Muscle of leg (tissue), 11 donors: ENCODE results near the gene EFCAB6. TPM values are rescaled to one million over a fixed set of nuclear protein-coding genes. Genes with fewer than 3 reads are reported as not detected.
A peak's percentile ranks its signal among the peaks of the same experiment; 100 is the strongest.

Source experiments
- DNase-seq: peaks from one replicate; pipeline ENCODE4 v3.0.0; 2013
- H3K27ac ChIP-seq: one replicate; pipeline ENCODE4 v1.5.1; 2013; ENCODE audit warnings: mild to moderate bottlenecking, low read length, control low read depth
- H3K27me3 ChIP-seq: one replicate; pipeline ENCODE4 v1.6.1; 2013; ENCODE audit warnings: low read length; ENCODE audit not compliant: control insufficient read depth, insufficient read depth
- H3K36me3 ChIP-seq: one replicate; pipeline ENCODE4 v1.6.1; 2013; ENCODE audit warnings: low read length; ENCODE audit not compliant: control insufficient read depth, insufficient read depth
- H3K4me1 ChIP-seq: one replicate; pipeline ENCODE4 v1.6.1; 2013; ENCODE audit warnings: low read length; ENCODE audit not compliant: control insufficient read depth, insufficient read depth
- H3K4me3 ChIP-seq: one replicate; pipeline ENCODE4 v1.5.1; 2013; ENCODE audit warnings: low read length, control low read depth
- H3K9me3 ChIP-seq: replicated peaks from 2 replicates; pipeline ENCODE4 v1.6.1; 2013; ENCODE audit warnings: low read depth, low read length; ENCODE audit not compliant: control insufficient read depth
- WGBS: methylation state at CpG from one replicate; pipeline ENCODE4 v1.1.5; 2013; ENCODE audit warnings: missing lambda C conversion rate; ENCODE audit not compliant: insufficient coverage; 5-methylcytosine and 5-hydroxymethylcytosine counted together
- polyA plus RNA-seq, 8 donors: library from polyadenylated mRNA; unstranded; fragments of 120-200 nt; gene quantifications; one replicate each; pipeline versions ENCODE4 v1.2.1 to v1.2.3, GENCODE V29; 2013; ENCODE audit warnings: inconsistent platforms in 1 of 8, low replicate concordance in 1 of 8; ENCODE audit not compliant: insufficient read length in 8 of 8, insufficient read depth in 1 of 8
- total RNA-seq: library from RNA; stranded (reverse); fragments of 120-200 nt; gene quantifications from one replicate; pipeline ENCODE4 v1.2.4, GENCODE V29; 2013

The EFCAB6 gene
- total and polyA plus RNA-seq, 9 donors: 0.63 to 1.6 (median 1.1) TPM

DNA sequence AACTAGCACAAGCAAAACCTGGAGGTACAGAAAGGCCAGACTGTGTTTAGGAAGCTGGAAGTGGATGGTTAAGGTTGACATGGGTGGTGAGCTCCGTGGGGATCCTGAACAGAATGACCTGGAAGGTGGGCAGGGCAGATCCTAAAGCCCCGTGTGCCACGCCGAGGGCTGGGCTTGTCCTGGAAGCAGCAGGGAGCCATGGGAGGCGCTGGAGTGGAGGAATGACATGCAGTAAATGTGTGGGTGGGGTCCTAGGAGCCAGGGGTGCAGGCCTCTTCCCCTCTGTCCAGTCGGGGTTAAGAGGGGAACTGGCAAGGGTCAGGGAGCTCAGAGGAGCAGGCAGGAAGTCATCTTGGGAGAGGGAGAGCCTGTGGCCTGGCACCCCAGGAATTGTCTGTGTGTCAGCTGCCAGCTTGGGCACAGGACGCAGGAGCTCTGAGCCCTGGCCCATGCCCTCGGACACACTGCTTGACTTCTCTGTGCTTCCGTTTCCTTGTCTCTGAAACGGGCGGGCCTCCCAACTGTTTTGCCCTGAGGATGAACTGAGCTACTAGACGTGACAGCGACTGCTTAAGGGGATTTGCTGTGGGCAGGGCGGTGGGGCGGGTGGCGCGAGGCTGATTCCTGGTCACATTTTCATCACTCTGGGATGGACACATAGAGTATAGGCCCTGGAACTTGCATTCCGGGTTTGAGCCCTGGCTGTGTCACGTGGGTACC, 324.6 kb downstream of the EFCAB6 start:
- Histone ChIP-seq H3K4me1 (peaks cover 8% of the 10 kb centered on the region), H3K27me3 (peaks cover 12% of the 10 kb centered on the region), H3K27ac (no peak overlapping the region), H3K4me3 (no peak overlapping the region), H3K9me3 (no peaks in the 10 kb centered on the region), H3K36me3 (no peaks in the 10 kb centered on the region)
- DNase-seq: no peak
- whole genome bisulfite sequencing: 54% methylated on average over 12 of the region's 19 CpGs

DNA sequence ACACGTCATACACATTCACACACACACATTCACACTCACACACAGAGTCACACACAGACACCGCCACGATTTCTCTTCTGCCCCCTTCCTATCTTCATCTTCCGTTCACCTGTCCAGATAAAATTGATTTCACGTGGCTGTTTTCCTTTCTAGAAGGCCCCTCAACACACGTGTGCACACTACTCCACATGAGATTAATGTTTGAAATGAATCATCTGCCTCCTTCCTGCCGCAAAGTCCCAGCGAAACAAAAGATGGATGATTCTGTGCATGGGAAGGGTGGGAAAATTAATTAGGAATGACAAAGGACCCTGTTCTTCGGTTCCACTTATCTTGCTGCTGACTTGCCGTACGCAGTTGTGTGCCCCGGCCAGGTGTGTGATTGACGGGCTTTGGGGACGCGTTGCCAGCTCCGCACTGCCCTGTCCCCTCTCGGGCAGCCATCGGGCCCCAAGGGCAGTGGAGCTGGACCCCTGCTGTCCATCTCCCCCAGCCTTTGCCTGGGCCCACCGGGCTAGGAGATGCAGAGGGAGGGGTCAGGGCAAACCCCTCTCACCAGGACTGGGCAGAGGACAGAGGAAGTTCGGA, 326.5 kb downstream of the EFCAB6 start:
- Histone ChIP-seq H3K27me3 (peaks cover 12% of the 10 kb centered on the region), H3K4me1 (peaks cover 19% of the 10 kb centered on the region), H3K9me3 (no peaks in the 10 kb centered on the region), H3K27ac (no peak overlapping the region), H3K4me3 (no peak overlapping the region), H3K36me3 (no peaks in the 10 kb centered on the region)
- WGBS: 76% methylated on average over 12 of the region's 20 CpGs
- no peak for DNase-seq

DNA sequence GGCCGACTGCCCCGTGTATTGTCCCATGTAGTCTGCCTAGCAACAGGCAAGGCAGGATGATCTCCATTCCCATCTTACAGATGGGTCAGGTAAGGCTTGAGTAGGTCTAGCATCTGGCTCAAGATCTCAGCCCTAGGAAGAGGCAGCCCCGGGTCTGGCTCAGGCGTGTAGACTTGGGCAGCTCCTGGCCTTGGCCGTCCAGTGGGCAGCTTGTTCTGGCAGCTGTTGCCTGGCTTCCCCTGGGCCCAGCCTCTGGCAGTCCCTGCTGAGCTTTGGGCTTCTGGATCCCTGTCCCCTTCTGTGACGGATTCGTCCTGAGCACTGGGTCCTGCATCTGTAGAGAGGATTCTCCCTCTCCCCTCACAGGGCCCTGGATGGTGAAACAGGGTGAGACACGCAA, 327.9 kb downstream of the EFCAB6 start:
- Histone ChIP-seq H3K4me1 (peaks cover 19% of the 10 kb centered on the region), H3K9me3 (no peaks in the 10 kb centered on the region), H3K27me3 (peaks cover 8% of the 10 kb centered on the region), H3K36me3 (no peaks in the 10 kb centered on the region), H3K27ac (no peak overlapping the region), H3K4me3 (no peak overlapping the region)
- DNase-seq: no peak
- 83% methylated on average over 5 of the region's 8 CpGs for WGBS

DNA sequence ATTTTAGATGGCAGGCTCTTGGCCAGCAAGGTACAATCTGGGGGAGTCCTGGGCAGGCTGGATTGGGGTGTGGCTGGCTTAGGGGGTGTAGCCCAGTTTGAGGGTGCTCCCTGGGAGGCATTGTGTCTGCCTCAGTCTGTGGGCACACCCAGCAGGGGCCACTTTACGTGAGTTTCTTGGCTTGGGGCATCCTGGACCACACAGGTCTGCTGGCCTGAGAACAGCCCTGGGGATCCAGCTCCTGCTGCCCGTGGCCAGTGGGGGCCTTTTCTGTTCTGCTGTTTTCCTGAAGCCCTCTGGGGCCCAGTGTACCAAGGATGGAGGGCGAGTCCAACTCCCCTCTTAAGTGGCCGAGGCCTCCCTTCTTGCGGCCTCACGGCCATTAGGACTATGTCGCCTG, 328.4 kb downstream of the EFCAB6 start:
- no peak for DNase-seq
- no peak overlapping the region for H3K4me3 ChIP-seq
- WGBS: 75% methylated on average over 7 of the region's 7 CpGs

DNA sequence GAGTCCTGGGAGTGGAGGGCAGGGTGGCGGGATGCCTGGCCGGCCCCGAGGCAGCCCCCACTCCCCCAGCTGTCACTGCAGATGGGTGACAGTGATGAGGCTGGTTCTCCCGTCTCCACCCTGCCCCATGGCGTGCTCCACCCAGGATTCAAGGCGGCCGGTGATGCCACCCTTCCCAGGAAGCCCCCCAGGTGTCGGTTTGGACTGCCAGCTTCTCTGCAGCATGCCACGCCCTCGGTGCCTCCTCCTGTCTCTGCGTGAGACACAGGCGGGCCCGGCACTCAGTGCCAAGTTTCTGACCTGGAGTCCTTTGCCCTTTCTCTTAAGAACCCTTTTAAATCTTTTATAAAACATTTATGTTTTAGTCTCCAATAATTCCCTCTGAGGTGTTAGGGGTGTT, 328.8 kb downstream of the EFCAB6 start:
- Histone ChIP-seq H3K27me3 (peaks cover 8% of the 10 kb centered on the region), H3K36me3 (no peaks in the 10 kb centered on the region), H3K9me3 (no peaks in the 10 kb centered on the region), H3K27ac (no peak overlapping the region), H3K4me1 (peaks cover 17% of the 10 kb centered on the region), H3K4me3 (no peak overlapping the region)
- WGBS: 80% methylated on average over 7 of the region's 13 CpGs
- no peak for DNase-seq

More for the DNA sequence above, 328.4 kb downstream of the EFCAB6 start:
- Histone ChIP-seq H3K27me3 (peaks cover 8% of the 10 kb centered on the region), H3K9me3 (no peaks in the 10 kb centered on the region), H3K36me3 (no peaks in the 10 kb centered on the region), H3K4me1 (peaks cover 17% of the 10 kb centered on the region), H3K27ac (no peak overlapping the region)

DNA sequence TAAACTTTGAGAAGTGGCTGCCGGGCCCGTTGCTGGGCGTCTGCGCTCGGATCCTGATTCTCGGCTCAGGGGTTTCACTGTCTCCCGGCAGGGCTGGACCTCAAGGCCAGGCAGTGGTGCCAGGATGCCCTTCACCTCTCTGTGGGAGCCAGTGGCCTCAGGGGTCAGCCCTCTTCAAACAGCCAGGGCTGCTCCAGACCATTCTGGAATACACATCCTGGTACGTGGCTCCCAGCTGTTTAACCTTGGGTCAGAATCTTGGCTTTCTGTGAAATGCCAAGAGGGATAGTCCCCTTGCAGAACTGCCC, 329.8 kb downstream of the EFCAB6 start:
- no peak overlapping the region for H3K27ac ChIP-seq

DNA sequence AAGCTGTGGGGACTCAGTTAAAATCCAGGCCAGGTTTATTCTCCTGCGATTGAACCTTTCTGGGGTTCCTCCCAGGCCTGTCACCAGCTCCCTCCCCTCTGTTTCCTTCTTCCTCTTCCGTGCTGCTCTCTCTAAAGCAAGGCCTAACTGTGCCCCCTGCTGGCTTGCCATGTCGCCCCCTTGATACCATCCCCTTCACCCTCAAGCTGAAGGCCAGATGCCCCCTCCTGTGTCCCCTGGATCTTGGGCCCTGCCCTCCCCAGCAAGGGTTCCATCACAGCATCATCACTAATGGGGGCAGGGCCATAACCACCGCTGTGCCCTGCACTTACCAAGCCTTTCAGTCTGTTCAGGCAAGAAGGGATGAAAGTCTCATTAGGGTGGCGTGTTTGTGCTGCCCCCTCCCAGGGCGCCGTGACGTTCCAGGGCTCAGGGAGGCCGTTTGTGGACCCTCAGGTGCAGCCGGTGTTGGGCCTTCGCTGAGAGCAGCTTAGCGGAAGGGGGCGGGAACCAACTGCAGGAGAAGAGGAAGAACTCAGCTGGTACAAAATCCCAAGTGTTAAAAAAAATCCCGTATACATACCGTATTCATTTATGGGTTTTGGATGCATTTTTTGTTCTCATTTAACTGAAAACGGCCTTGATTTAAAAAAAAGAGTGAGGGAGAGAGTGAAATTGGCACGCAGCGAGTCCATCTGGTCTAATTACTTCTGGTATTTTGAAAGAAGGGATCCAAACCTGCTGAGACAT, 330.4 kb downstream of the EFCAB6 start:
- peak; percentile 66 for DNase-seq
- Histone ChIP-seq H3K36me3 (no peaks in the 10 kb centered on the region), H3K9me3 (no peaks in the 10 kb centered on the region), H3K27me3 (peaks cover 5% of the 10 kb centered on the region), H3K4me3 (no peak overlapping the region), H3K27ac (no peak overlapping the region), H3K4me1 (peaks cover 14% of the 10 kb centered on the region)
- 21% methylated on average over 14 of the region's 18 CpGs for WGBS

More for the DNA sequence above, 329.8 kb downstream of the EFCAB6 start:
- WGBS: 24% methylated on average over 8 of the region's 8 CpGs
- no peak for DNase-seq
- H3K4me3 ChIP-seq: no peak overlapping the region
- no peaks in the 10 kb centered on the region for H3K9me3 ChIP-seq
- H3K27me3 ChIP-seq: peaks cover 8% of the 10 kb centered on the region
- no peaks in the 10 kb centered on the region for H3K36me3 ChIP-seq
- H3K4me1 ChIP-seq: peaks cover 14% of the 10 kb centered on the region

DNA sequence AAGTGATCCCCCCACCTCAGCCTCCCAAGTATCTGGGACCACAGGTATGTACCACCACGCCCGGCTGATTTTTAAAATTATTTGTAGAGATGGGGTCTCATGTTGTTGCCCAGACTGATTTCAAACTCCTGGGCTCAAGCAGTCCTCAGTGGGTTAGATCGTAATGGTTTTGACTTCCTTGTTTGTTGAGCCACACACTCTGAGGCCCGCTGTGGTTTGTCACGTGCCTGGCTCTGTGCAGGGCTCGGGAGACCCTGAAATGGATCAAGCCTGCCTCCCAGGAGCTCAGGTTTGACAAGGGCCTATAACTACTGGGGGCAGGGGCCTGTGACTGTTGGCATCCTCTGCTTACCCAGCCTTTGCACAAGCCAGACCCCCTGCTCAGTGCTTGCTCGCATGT, 332.1 kb downstream of the EFCAB6 start:
- H3K4me1 ChIP-seq: peaks cover 14% of the 10 kb centered on the region
- 55% methylated on average over 4 of the region's 7 CpGs for WGBS
- H3K36me3 ChIP-seq: no peaks in the 10 kb centered on the region
- H3K9me3 ChIP-seq: no peaks in the 10 kb centered on the region
- DNase-seq: no peak
- no peaks in the 10 kb centered on the region for H3K27me3 ChIP-seq
- H3K27ac ChIP-seq: no peak overlapping the region
- no peak overlapping the region for H3K4me3 ChIP-seq

DNA sequence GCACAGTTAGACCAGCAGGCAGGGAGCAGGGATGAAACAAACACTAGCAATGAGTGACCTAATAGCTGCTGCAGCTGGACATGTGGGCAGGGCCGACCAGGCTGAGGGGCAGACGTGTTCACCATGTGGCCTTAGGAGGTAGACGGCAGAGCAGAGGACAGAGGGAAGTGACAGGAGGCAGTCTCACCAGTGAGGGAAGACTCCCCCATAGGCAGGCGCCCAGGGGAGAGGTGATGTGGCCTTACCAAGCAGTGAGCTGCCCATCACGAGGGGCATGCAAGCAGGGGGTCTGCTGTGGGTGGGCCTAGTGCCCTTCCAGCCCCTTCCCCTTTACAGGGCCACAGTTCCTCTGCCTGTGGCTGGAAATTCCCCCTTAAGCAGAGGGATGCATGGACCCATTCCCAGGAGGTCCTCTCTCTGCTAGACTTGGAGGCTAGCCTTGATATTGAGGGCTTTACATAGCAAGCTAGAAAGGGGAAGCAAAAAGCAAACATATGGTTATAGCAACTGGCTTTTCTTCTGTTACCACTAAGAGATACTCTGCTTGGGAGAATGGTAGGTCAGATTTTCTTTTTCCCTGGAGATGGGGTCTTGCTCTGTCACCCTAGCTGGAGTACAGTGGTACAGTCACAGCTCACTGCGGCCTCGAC, 332.7 kb downstream of the EFCAB6 start:
- no peaks in the 10 kb centered on the region for H3K9me3 ChIP-seq
- 17% methylated on average over 3 of the region's 7 CpGs for WGBS
- H3K4me3 ChIP-seq: no peak overlapping the region
- DNase-seq: no peak
- H3K4me1 ChIP-seq: peaks cover 14% of the 10 kb centered on the region
- no peaks in the 10 kb centered on the region for H3K36me3 ChIP-seq
- no peaks in the 10 kb centered on the region for H3K27me3 ChIP-seq
- H3K27ac ChIP-seq: no peak overlapping the region
